ENCODE data around the gene PSMB9. TPM values are rescaled to one million over a fixed set of nuclear protein-coding genes. Genes with fewer than 3 reads are reported as not detected.

The PSMB9 gene
- total and polyA plus RNA-seq, 9 of the 15 experiments (the other 6 are each of a cell fraction or from before 2014, with no cell fraction given) = 1.1 to 3.7 (median 2.4) TPM

DNA sequence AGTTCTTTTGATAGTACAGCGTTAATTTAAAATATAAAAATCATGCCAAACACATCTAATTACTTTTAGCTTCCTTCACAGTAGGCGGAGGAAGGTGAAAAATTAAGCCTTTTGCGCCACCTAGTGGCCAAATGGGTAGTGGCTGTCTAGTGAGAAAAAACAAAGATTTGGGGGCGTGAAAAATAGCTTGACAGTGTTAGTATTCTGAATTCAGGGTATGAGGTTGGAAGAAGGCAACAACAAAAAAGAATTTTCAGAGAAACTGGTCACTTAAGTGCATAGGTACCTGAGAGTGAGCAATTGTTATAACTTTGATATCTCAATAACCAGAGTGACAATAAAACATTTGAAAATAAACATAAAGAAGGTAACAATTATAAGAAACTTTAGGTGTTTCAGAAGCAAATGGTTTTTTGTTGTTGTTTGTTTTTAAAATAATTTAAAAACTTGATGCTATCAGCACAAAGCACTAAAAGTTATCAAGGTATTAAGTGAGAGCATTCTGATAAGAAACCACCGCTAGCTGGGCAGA, 14.3 kb downstream of the PSMB9 start (continued):
- TF ChIP-seq CC2D1A (IDR thresholded peaks at IDR 0.05) (peak; percentile 27; the same call in 1 of the 2 replicates), XRCC5 (IDR thresholded peaks at IDR 0.05; ENCODE audit: low read depth, low read length) (no peak), E2F3 (CRISPR knock-in tag; IDR thresholded peaks at IDR 0.05) (no peak), BRD4 (IDR thresholded peaks at IDR 0.05) (no peak), CCAR2 (IDR thresholded peaks at IDR 0.05; ENCODE audit: low read depth, low read length) (no peak), MYBL2 (IDR thresholded peaks at IDR 0.05; ENCODE audit: low read depth) (no peak), MYBL2 (CRISPR knock-in tag; IDR thresholded peaks at IDR 0.05; ENCODE audit: borderline replicate concordance) (no peak), PTRF (tag; IDR thresholded peaks at IDR 0.05) (no peak), NR2C2 (CRISPR knock-in tag; IDR thresholded peaks at IDR 0.05) (no peak), NR2C2 (tag; IDR thresholded peaks at IDR 0.05) (no peak), GTF2E2 (tag; IDR thresholded peaks at IDR 0.05) (peak; percentile 66; the same call in 1 of the 2 replicates), JUN (IDR thresholded peaks at IDR 0.05; ENCODE audit: borderline replicate concordance, low read depth, low read length) (0 out of 2 replicates have a peak, but pooled peaks have one; percentile 12), JUN (CRISPR knock-in tag; IDR thresholded peaks at IDR 0.05; ENCODE audit: borderline replicate concordance) (no peak), ZNF668 (CRISPR knock-in tag; IDR thresholded peaks at IDR 0.05) (no peak), FOXA3 (CRISPR knock-in tag; conservative IDR thresholded peaks at IDR 0.05 in 1 of 2, IDR thresholded peaks at IDR 0.05 in 1 of 2) (no peak), RFX1 (IDR thresholded peaks at IDR 0.05) (no peak)
- TF ChIP-seq, protein P1, sequence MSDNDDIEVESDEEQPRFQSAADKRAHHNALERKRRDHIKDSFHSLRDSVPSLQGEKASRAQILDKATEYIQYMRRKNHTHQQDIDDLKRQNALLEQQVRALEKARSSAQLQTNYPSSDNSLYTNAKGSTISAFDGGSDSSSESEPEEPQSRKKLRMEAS (CRISPR knock-in tag; IDR thresholded peaks at IDR 0.05) = no peak
- TF ChIP-seq, protein P2, sequence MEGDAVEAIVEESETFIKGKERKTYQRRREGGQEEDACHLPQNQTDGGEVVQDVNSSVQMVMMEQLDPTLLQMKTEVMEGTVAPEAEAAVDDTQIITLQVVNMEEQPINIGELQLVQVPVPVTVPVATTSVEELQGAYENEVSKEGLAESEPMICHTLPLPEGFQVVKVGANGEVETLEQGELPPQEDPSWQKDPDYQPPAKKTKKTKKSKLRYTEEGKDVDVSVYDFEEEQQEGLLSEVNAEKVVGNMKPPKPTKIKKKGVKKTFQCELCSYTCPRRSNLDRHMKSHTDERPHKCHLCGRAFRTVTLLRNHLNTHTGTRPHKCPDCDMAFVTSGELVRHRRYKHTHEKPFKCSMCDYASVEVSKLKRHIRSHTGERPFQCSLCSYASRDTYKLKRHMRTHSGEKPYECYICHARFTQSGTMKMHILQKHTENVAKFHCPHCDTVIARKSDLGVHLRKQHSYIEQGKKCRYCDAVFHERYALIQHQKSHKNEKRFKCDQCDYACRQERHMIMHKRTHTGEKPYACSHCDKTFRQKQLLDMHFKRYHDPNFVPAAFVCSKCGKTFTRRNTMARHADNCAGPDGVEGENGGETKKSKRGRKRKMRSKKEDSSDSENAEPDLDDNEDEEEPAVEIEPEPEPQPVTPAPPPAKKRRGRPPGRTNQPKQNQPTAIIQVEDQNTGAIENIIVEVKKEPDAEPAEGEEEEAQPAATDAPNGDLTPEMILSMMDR (IDR thresholded peaks at IDR 0.05 in 2 of 3, conservative IDR thresholded peaks at IDR 0.05 in 1 of 3; ENCODE audit: insufficient read depth in 2 of 3, low read depth in 1 of 3, low read length in 3 of 3) = peak; percentile 82 to 98 (median 89)
- TF ChIP-seq, protein P3, sequence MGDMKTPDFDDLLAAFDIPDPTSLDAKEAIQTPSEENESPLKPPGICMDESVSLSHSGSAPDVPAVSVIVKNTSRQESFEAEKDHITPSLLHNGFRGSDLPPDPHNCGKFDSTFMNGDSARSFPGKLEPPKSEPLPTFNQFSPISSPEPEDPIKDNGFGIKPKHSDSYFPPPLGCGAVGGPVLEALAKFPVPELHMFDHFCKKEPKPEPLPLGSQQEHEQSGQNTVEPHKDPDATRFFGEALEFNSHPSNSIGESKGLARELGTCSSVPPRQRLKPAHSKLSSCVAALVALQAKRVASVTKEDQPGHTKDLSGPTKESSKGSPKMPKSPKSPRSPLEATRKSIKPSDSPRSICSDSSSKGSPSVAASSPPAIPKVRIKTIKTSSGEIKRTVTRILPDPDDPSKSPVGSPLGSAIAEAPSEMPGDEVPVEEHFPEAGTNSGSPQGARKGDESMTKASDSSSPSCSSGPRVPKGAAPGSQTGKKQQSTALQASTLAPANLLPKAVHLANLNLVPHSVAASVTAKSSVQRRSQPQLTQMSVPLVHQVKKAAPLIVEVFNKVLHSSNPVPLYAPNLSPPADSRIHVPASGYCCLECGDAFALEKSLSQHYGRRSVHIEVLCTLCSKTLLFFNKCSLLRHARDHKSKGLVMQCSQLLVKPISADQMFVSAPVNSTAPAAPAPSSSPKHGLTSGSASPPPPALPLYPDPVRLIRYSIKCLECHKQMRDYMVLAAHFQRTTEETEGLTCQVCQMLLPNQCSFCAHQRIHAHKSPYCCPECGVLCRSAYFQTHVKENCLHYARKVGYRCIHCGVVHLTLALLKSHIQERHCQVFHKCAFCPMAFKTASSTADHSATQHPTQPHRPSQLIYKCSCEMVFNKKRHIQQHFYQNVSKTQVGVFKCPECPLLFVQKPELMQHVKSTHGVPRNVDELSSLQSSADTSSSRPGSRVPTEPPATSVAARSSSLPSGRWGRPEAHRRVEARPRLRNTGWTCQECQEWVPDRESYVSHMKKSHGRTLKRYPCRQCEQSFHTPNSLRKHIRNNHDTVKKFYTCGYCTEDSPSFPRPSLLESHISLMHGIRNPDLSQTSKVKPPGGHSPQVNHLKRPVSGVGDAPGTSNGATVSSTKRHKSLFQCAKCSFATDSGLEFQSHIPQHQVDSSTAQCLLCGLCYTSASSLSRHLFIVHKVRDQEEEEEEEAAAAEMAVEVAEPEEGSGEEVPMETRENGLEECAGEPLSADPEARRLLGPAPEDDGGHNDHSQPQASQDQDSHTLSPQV (IDR thresholded peaks at IDR 0.05) = no peak
- TF ChIP-seq, protein P4, sequence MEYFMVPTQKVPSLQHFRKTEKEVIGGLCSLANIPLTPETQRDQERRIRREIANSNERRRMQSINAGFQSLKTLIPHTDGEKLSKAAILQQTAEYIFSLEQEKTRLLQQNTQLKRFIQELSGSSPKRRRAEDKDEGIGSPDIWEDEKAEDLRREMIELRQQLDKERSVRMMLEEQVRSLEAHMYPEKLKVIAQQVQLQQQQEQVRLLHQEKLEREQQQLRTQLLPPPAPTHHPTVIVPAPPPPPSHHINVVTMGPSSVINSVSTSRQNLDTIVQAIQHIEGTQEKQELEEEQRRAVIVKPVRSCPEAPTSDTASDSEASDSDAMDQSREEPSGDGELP (CRISPR knock-in tag; IDR thresholded peaks at IDR 0.05; ENCODE audit: borderline replicate concordance) = no peak
- TF ChIP-seq, protein P5, sequence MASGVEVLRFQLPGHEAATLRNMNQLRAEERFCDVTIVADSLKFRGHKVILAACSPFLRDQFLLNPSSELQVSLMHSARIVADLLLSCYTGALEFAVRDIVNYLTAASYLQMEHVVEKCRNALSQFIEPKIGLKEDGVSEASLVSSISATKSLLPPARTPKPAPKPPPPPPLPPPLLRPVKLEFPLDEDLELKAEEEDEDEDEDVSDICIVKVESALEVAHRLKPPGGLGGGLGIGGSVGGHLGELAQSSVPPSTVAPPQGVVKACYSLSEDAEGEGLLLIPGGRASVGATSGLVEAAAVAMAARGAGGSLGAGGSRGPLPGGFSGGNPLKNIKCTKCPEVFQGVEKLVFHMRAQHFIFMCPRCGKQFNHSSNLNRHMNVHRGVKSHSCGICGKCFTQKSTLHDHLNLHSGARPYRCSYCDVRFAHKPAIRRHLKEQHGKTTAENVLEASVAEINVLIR (CRISPR knock-in tag; IDR thresholded peaks at IDR 0.05) = no peak

All from K562 (cell line).